GM04503 (cell line): ENCODE results near the gene NHLRC2.
A peak's percentile ranks its signal among the peaks of the same experiment; 100 is the strongest.
"Not testable (repeated sequence)": the region's sequence is repeated elsewhere in the genome, so short reads cannot be mapped to it uniquely, and the experiment has no call there.

Source experiments
- DNase-seq: peaks from one replicate; pipeline ENCODE4 v3.0.0-alpha.2; 2012; ENCODE audit warnings: low read depth

Gene NHLRC2

GRCh38 chr10:113941140-113941539, 86.7 kb downstream of the NHLRC2 start:
- no peak for DNase-seq

GRCh38 chr10:113943196-113943595, 88.7 kb downstream of the NHLRC2 start:
- not testable (repeated sequence) for DNase-seq

- DNase-seq: no peak
Measured at GRCh38 chr10:113945075-113945686, 90.7 kb downstream of the NHLRC2 start.

- DNase-seq: no peak
Measured at GRCh38 chr10:113945687-113946085, 91.2 kb downstream of the NHLRC2 start.

GRCh38 chr10:113947184-113948041, 93.0 kb downstream of the NHLRC2 start:
- no peak for DNase-seq

GRCh38 chr10:113948048-113948447, 93.6 kb downstream of the NHLRC2 start:
- DNase-seq: no peak

GRCh38 chr10:113950268-113950667, 95.8 kb downstream of the NHLRC2 start:
- DNase-seq: no peak

- no peak for DNase-seq
Measured at GRCh38 chr10:113953505-113954272, 99.2 kb downstream of the NHLRC2 start.

GRCh38 chr10:113954409-113954808, 99.9 kb downstream of the NHLRC2 start:
- no peak for DNase-seq

GRCh38 chr10:113957013-113957412, 102.6 kb downstream of the NHLRC2 start:
- DNase-seq: peak; percentile 49

- DNase-seq: peak; percentile 88
Measured at GRCh38 chr10:113958631-113959382, 104.3 kb downstream of the NHLRC2 start.

- no peak for DNase-seq
Measured at GRCh38 chr10:113959383-113959760, 104.9 kb downstream of the NHLRC2 start.

GRCh38 chr10:113960617-113961181, 106.2 kb downstream of the NHLRC2 start:
- DNase-seq: no peak

GRCh38 chr10:113961182-113962031, 106.9 kb downstream of the NHLRC2 start:
- DNase-seq: no peak

GRCh38 chr10:113965077-113965476, 110.6 kb downstream of the NHLRC2 start:
- DNase-seq: no peak

- no peak for DNase-seq
Measured at GRCh38 chr10:113965683-113966082, 111.2 kb downstream of the NHLRC2 start.
